ENCODE measurements around the gene IFITM2.

- TF ChIP-seq CTCF (IDR thresholded peaks at IDR 0.05; ENCODE audit: poor library complexity) (no peak), EZH2phosphoT487 (IDR thresholded peaks at IDR 0.05; ENCODE audit: low read depth, severe bottlenecking, unreplicated experiment) (no peak)
Measured at GRCh38 chr11:272931-273198, 34.8 kb upstream of the IFITM2 start.

Data from hepatocyte (in vitro differentiated cells).